Measurements from ENCODE around the gene SCUBE3.

Gene SCUBE3

GRCh38 chr6:35260591-35261570 is 47.1 kb downstream of the SCUBE3 start:
- Histone ChIP-seq H3K27me3 (replicated peaks; ENCODE audit: control insufficient read depth, insufficient read depth, low read length, poor library complexity, severe bottlenecking) (no peaks in the 10 kb centered on the region), H3K4me3 (ENCODE audit: insufficient read depth, low read depth, low read length, poor library complexity, severe bottlenecking) (peak overlapping the region; percentile 67)

GRCh38 chr6:35262596-35262995 is 48.8 kb downstream of the SCUBE3 start:
- H3K27ac ChIP-seq (ENCODE audit: insufficient read depth, low read length, poor library complexity, severe bottlenecking), result no peak overlapping the region
- H3K4me1 ChIP-seq (ENCODE audit: control insufficient read depth, insufficient read depth, low read length, poor library complexity, severe bottlenecking), result peaks cover 17% of the 10 kb centered on the region
- no peak for DNase-seq
- no peaks in the 10 kb centered on the region for H3K9me3 ChIP-seq (ENCODE audit: control insufficient read depth, low read length)
- no peaks in the 10 kb centered on the region for H3K36me3 ChIP-seq (ENCODE audit: control insufficient read depth, insufficient read depth, low read length)
- H3K27me3 ChIP-seq (replicated peaks; ENCODE audit: control insufficient read depth, insufficient read depth, low read length, poor library complexity, severe bottlenecking), result no peaks in the 10 kb centered on the region
- no peak overlapping the region for H3K4me3 ChIP-seq (ENCODE audit: insufficient read depth, low read depth, low read length, poor library complexity, severe bottlenecking)

More at GRCh38 chr6:35260591-35261570, 47.1 kb downstream of the SCUBE3 start:
- DNase-seq, result no peak
- H3K27ac ChIP-seq (ENCODE audit: insufficient read depth, low read length, poor library complexity, severe bottlenecking), result peak overlapping the region; percentile 91
- H3K4me1 ChIP-seq (ENCODE audit: control insufficient read depth, insufficient read depth, low read length, poor library complexity, severe bottlenecking), result peaks cover 17% of the 10 kb centered on the region
- no peaks in the 10 kb centered on the region for H3K9me3 ChIP-seq (ENCODE audit: control insufficient read depth, low read length)
- H3K36me3 ChIP-seq (ENCODE audit: control insufficient read depth, insufficient read depth, low read length), result no peaks in the 10 kb centered on the region

- H3K9me3 ChIP-seq (ENCODE audit: control insufficient read depth, low read length), result no peaks in the 10 kb centered on the region
- H3K4me1 ChIP-seq (ENCODE audit: control insufficient read depth, insufficient read depth, low read length, poor library complexity, severe bottlenecking), result peaks cover 9% of the 10 kb centered on the region
- H3K27me3 ChIP-seq (replicated peaks; ENCODE audit: control insufficient read depth, insufficient read depth, low read length, poor library complexity, severe bottlenecking), result no peaks in the 10 kb centered on the region
- H3K27ac ChIP-seq (ENCODE audit: insufficient read depth, low read length, poor library complexity, severe bottlenecking), result no peak overlapping the region
- H3K36me3 ChIP-seq (ENCODE audit: control insufficient read depth, insufficient read depth, low read length), result no peaks in the 10 kb centered on the region
- DNase-seq, result no peak
- H3K4me3 ChIP-seq (ENCODE audit: insufficient read depth, low read depth, low read length, poor library complexity, severe bottlenecking), result no peak overlapping the region
Measured at GRCh38 chr6:35264550-35265274, 51.0 kb downstream of the SCUBE3 start.

- Histone ChIP-seq H3K4me1 (ENCODE audit: control insufficient read depth, insufficient read depth, low read length, poor library complexity, severe bottlenecking) (peaks cover 4% of the 10 kb centered on the region), H3K36me3 (ENCODE audit: control insufficient read depth, insufficient read depth, low read length) (no peaks in the 10 kb centered on the region), H3K4me3 (ENCODE audit: insufficient read depth, low read depth, low read length, poor library complexity, severe bottlenecking) (no peak overlapping the region), H3K9me3 (ENCODE audit: control insufficient read depth, low read length) (no peaks in the 10 kb centered on the region), H3K27ac (ENCODE audit: insufficient read depth, low read length, poor library complexity, severe bottlenecking) (no peak overlapping the region), H3K27me3 (replicated peaks; ENCODE audit: control insufficient read depth, insufficient read depth, low read length, poor library complexity, severe bottlenecking) (no peaks in the 10 kb centered on the region)
- DNase-seq, result no peak
Measured at GRCh38 chr6:35265523-35265922, 51.8 kb downstream of the SCUBE3 start.

- no peak for DNase-seq
- H3K4me3 ChIP-seq (ENCODE audit: insufficient read depth, low read depth, low read length, poor library complexity, severe bottlenecking), result no peak overlapping the region
- no peaks in the 10 kb centered on the region for H3K9me3 ChIP-seq (ENCODE audit: control insufficient read depth, low read length)
- no peaks in the 10 kb centered on the region for H3K4me1 ChIP-seq (ENCODE audit: control insufficient read depth, insufficient read depth, low read length, poor library complexity, severe bottlenecking)
- no peaks in the 10 kb centered on the region for H3K36me3 ChIP-seq (ENCODE audit: control insufficient read depth, insufficient read depth, low read length)
- H3K27me3 ChIP-seq (replicated peaks; ENCODE audit: control insufficient read depth, insufficient read depth, low read length, poor library complexity, severe bottlenecking), result no peaks in the 10 kb centered on the region
- H3K27ac ChIP-seq (ENCODE audit: insufficient read depth, low read length, poor library complexity, severe bottlenecking), result no peak overlapping the region
Measured at GRCh38 chr6:35267446-35267845, 53.7 kb downstream of the SCUBE3 start.

GRCh38 chr6:35267897-35268296 is 54.1 kb downstream of the SCUBE3 start:
- Histone ChIP-seq H3K36me3 (ENCODE audit: control insufficient read depth, insufficient read depth, low read length) (no peaks in the 10 kb centered on the region), H3K9me3 (ENCODE audit: control insufficient read depth, low read length) (no peaks in the 10 kb centered on the region), H3K27me3 (replicated peaks; ENCODE audit: control insufficient read depth, insufficient read depth, low read length, poor library complexity, severe bottlenecking) (no peaks in the 10 kb centered on the region), H3K27ac (ENCODE audit: insufficient read depth, low read length, poor library complexity, severe bottlenecking) (no peak overlapping the region), H3K4me1 (ENCODE audit: control insufficient read depth, insufficient read depth, low read length, poor library complexity, severe bottlenecking) (no peaks in the 10 kb centered on the region), H3K4me3 (ENCODE audit: insufficient read depth, low read depth, low read length, poor library complexity, severe bottlenecking) (no peak overlapping the region)
- DNase-seq, result no peak

- no peak for DNase-seq
- no peaks in the 10 kb centered on the region for H3K36me3 ChIP-seq (ENCODE audit: control insufficient read depth, insufficient read depth, low read length)
- H3K27ac ChIP-seq (ENCODE audit: insufficient read depth, low read length, poor library complexity, severe bottlenecking), result no peak overlapping the region
- no peaks in the 10 kb centered on the region for H3K9me3 ChIP-seq (ENCODE audit: control insufficient read depth, low read length)
- H3K4me1 ChIP-seq (ENCODE audit: control insufficient read depth, insufficient read depth, low read length, poor library complexity, severe bottlenecking), result no peaks in the 10 kb centered on the region
- no peak overlapping the region for H3K4me3 ChIP-seq (ENCODE audit: insufficient read depth, low read depth, low read length, poor library complexity, severe bottlenecking)
- no peaks in the 10 kb centered on the region for H3K27me3 ChIP-seq (replicated peaks; ENCODE audit: control insufficient read depth, insufficient read depth, low read length, poor library complexity, severe bottlenecking)
Measured at GRCh38 chr6:35272005-35272404, 58.2 kb downstream of the SCUBE3 start.

- Histone ChIP-seq H3K27me3 (replicated peaks; ENCODE audit: control insufficient read depth, insufficient read depth, low read length, poor library complexity, severe bottlenecking) (no peaks in the 10 kb centered on the region), H3K27ac (ENCODE audit: insufficient read depth, low read length, poor library complexity, severe bottlenecking) (no peak overlapping the region), H3K4me1 (ENCODE audit: control insufficient read depth, insufficient read depth, low read length, poor library complexity, severe bottlenecking) (no peaks in the 10 kb centered on the region), H3K4me3 (ENCODE audit: insufficient read depth, low read depth, low read length, poor library complexity, severe bottlenecking) (no peak overlapping the region), H3K9me3 (ENCODE audit: control insufficient read depth, low read length) (no peaks in the 10 kb centered on the region), H3K36me3 (ENCODE audit: control insufficient read depth, insufficient read depth, low read length) (no peaks in the 10 kb centered on the region)
- no peak for DNase-seq
Measured at GRCh38 chr6:35273822-35274559, 60.2 kb downstream of the SCUBE3 start.

- Histone ChIP-seq H3K27ac (ENCODE audit: insufficient read depth, low read length, poor library complexity, severe bottlenecking) (no peak overlapping the region), H3K4me3 (ENCODE audit: insufficient read depth, low read depth, low read length, poor library complexity, severe bottlenecking) (no peak overlapping the region), H3K27me3 (replicated peaks; ENCODE audit: control insufficient read depth, insufficient read depth, low read length, poor library complexity, severe bottlenecking) (no peaks in the 10 kb centered on the region), H3K36me3 (ENCODE audit: control insufficient read depth, insufficient read depth, low read length) (peaks cover under 1% of the 10 kb centered on the region), H3K4me1 (ENCODE audit: control insufficient read depth, insufficient read depth, low read length, poor library complexity, severe bottlenecking) (no peaks in the 10 kb centered on the region), H3K9me3 (ENCODE audit: control insufficient read depth, low read length) (no peaks in the 10 kb centered on the region)
- no peak for DNase-seq
Measured at GRCh38 chr6:35275744-35276260, 62.0 kb downstream of the SCUBE3 start.
